ENCODE data around the gene DNAH17. TPM values are rescaled to one million over a fixed set of nuclear protein-coding genes. Genes with fewer than 3 reads are reported as not detected.

Gene DNAH17
- total and polyA plus RNA-seq, 2 donors (not counting 3 experiments of a cell fraction or from before 2014, with no cell fraction given) = not detected

- no peak for DNase-seq (ENCODE audit: low read depth, low spot score)
- Histone ChIP-seq H3K79me2 (ENCODE audit: control insufficient read depth, insufficient read depth, low read length) (peaks cover 74% of the 10 kb centered on the region), H3K9me3 (replicated peaks; ENCODE audit: control insufficient read depth, insufficient read depth, low read length) (no peaks in the 10 kb centered on the region), H3K27ac (ENCODE audit: insufficient read depth, low read depth, low read length) (no peak overlapping the region), H3K9ac (replicated peaks; ENCODE audit: extremely low read depth, insufficient read depth, low read length) (no peak overlapping the region), H2AFZ (ENCODE audit: low read depth, low read length) (no peak overlapping the region), H4K20me1 (replicated peaks; ENCODE audit: control insufficient read depth, extremely low read depth, insufficient read depth, low read length) (no peaks in the 10 kb centered on the region), H3K9me1 (replicated peaks; ENCODE audit: control insufficient read depth, extremely low read depth, insufficient read depth, low read length) (no peaks in the 10 kb centered on the region), H3K4me2 (ENCODE audit: insufficient read depth, low read length) (no peak overlapping the region), H3K36me3 (ENCODE audit: control insufficient read depth in 2 of 2, extremely low read depth in 1 of 2, insufficient read depth in 2 of 2, low read length in 2 of 2) (peaks cover 9 to 27% of the 10 kb centered on the region in 2 experiments), H3K4me1 (ENCODE audit: control insufficient read depth, extremely low read depth, insufficient read depth, low read length) (peaks cover 38% of the 10 kb centered on the region), H3K27me3 (ENCODE audit: control insufficient read depth in 2 of 2, insufficient read depth in 2 of 2, low read length in 2 of 2) (no peaks in the 10 kb centered on the region), H3K4me3 (replicated peaks in 1 of 3; ENCODE audit: insufficient read depth in 1 of 3, low read depth in 1 of 3, low read length in 3 of 3) (no peak overlapping the region)
- intact Hi-C loops (cut with micrococcal nuclease) (no loop called here), dilution Hi-C loops (cut with MboI; ENCODE audit: extremely low pct_ligation_motif_present, low sequenced_read_pairs) (no loop called here)
- CTCF ChIA-PET = interaction anchor here (0.7 kb wide), 1 partner anchor 57 kb away, joined by 3 read pairs; no protein-coding TSS in a partner anchor
- POLR2A ChIA-PET = interaction anchor here (0.6 kb wide), 1 partner anchor 11 kb away, joined by 4 read pairs; no protein-coding TSS in a partner anchor
- BruUV-seq (replicated peaks) = no TSS peak
- TF ChIP-seq MYC (IDR thresholded peaks at IDR 0.05; ENCODE audit: low read depth, low read length) (no peak), POLR2AphosphoS5 (IDR thresholded peaks at IDR 0.05; ENCODE audit: insufficient read depth, low read depth, low read length) (no peak), POLR2A (IDR thresholded peaks at IDR 0.05; ENCODE audit: low read depth, low read length) (no peak)
- no peak for FAIRE-seq
These were observed 183.0 kb downstream of the DNAH17 start for GRCh38 chr17:78394209-78394608.

- peaks cover 6 to 21% of the 10 kb centered on the region in 2 experiments for H3K36me3 ChIP-seq (ENCODE audit: control insufficient read depth in 2 of 2, extremely low read depth in 1 of 2, insufficient read depth in 2 of 2, low read length in 2 of 2)
- no peak for FAIRE-seq
- H4K20me1 ChIP-seq (replicated peaks; ENCODE audit: control insufficient read depth, extremely low read depth, insufficient read depth, low read length) = no peaks in the 10 kb centered on the region
- peaks cover 80% of the 10 kb centered on the region for H3K79me2 ChIP-seq (ENCODE audit: control insufficient read depth, insufficient read depth, low read length)
- no peak overlapping the region for H3K4me3 ChIP-seq (replicated peaks in 1 of 3; ENCODE audit: insufficient read depth in 1 of 3, low read depth in 1 of 3, low read length in 3 of 3)
- H3K4me1 ChIP-seq (ENCODE audit: control insufficient read depth, extremely low read depth, insufficient read depth, low read length) = peaks cover 41% of the 10 kb centered on the region
- H3K27me3 ChIP-seq (ENCODE audit: control insufficient read depth in 2 of 2, insufficient read depth in 2 of 2, low read length in 2 of 2) = no peaks in the 10 kb centered on the region
- no TSS peak for BruUV-seq (replicated peaks)
- intact Hi-C loops (cut with micrococcal nuclease) = no loop called here
- no peak overlapping the region for H2AFZ ChIP-seq (ENCODE audit: low read depth, low read length)
- dilution Hi-C loops (cut with MboI; ENCODE audit: extremely low pct_ligation_motif_present, low sequenced_read_pairs) = no loop called here
- TF ChIP-seq POLR2AphosphoS5 (IDR thresholded peaks at IDR 0.05; ENCODE audit: insufficient read depth, low read depth, low read length) (no peak), GATA2 (IDR thresholded peaks at IDR 0.05; ENCODE audit: insufficient read depth, insufficient read length, low read depth, low read length) (no peak), JUN (IDR thresholded peaks at IDR 0.05; ENCODE audit: borderline replicate concordance, insufficient read depth, insufficient read length, low read depth) (no peak), EZH2 (IDR thresholded peaks at IDR 0.05; ENCODE audit: borderline replicate concordance, low read depth, low read length, severe bottlenecking) (no peak), POLR2A (IDR thresholded peaks at IDR 0.05; ENCODE audit: low read depth, low read length) (no peak), FOS (IDR thresholded peaks at IDR 0.05; ENCODE audit: borderline replicate concordance, insufficient read depth, low read length) (no peak), MYC (IDR thresholded peaks at IDR 0.05; ENCODE audit: low read depth, low read length) (no peak)
- TF ChIP-seq, protein P1, sequence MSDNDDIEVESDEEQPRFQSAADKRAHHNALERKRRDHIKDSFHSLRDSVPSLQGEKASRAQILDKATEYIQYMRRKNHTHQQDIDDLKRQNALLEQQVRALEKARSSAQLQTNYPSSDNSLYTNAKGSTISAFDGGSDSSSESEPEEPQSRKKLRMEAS (IDR thresholded peaks at IDR 0.05; ENCODE audit: insufficient read depth, insufficient read length) = no peak
- TF ChIP-seq, protein P2, sequence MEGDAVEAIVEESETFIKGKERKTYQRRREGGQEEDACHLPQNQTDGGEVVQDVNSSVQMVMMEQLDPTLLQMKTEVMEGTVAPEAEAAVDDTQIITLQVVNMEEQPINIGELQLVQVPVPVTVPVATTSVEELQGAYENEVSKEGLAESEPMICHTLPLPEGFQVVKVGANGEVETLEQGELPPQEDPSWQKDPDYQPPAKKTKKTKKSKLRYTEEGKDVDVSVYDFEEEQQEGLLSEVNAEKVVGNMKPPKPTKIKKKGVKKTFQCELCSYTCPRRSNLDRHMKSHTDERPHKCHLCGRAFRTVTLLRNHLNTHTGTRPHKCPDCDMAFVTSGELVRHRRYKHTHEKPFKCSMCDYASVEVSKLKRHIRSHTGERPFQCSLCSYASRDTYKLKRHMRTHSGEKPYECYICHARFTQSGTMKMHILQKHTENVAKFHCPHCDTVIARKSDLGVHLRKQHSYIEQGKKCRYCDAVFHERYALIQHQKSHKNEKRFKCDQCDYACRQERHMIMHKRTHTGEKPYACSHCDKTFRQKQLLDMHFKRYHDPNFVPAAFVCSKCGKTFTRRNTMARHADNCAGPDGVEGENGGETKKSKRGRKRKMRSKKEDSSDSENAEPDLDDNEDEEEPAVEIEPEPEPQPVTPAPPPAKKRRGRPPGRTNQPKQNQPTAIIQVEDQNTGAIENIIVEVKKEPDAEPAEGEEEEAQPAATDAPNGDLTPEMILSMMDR (IDR thresholded peaks at IDR 0.05; ENCODE audit: extremely low read depth in 1 of 2, insufficient read depth in 1 of 2, low read depth in 1 of 2, low read length in 2 of 2) = no peak
- no peaks in the 10 kb centered on the region for H3K9me3 ChIP-seq (replicated peaks; ENCODE audit: control insufficient read depth, insufficient read depth, low read length)
- no peaks in the 10 kb centered on the region for H3K9me1 ChIP-seq (replicated peaks; ENCODE audit: control insufficient read depth, extremely low read depth, insufficient read depth, low read length)
- POLR2A ChIA-PET = no interaction called here
- no peak overlapping the region for H3K4me2 ChIP-seq (ENCODE audit: insufficient read depth, low read length)
- DNase-seq (ENCODE audit: low read depth, low spot score) = no peak
- CTCF ChIA-PET = interaction anchor here (0.7 to 2.7 kb wide), 3 partner anchors 8 to 57 kb away, joined by 3 to 12 read pairs (median 5); no protein-coding TSS in a partner anchor
- H3K27ac ChIP-seq (ENCODE audit: insufficient read depth, low read depth, low read length) = no peak overlapping the region
- H3K9ac ChIP-seq (replicated peaks; ENCODE audit: extremely low read depth, insufficient read depth, low read length) = no peak overlapping the region
These were observed 183.6 kb downstream of the DNAH17 start for GRCh38 chr17:78393575-78393974.

Data from endothelial cell of umbilical vein (primary cell).